NCI-H2227 (cell line): ENCODE data around the gene POLR2I.
"Not testable (repeated sequence)": the region's sequence is repeated elsewhere in the genome, so short reads cannot be mapped to it uniquely, and the experiment has no call there.

ENCODE experiments used
- DNase-seq: peaks from one replicate; lab custom pipeline; 2025; ENCODE audit not compliant: unreplicated experiment; lab: John Stamatoyannopoulos, UW

Gene POLR2I

GRCh38 chr19:36134867-36135266 lies 20.2 kb upstream of the POLR2I start:
- not testable (repeated sequence) for DNase-seq

- not testable (repeated sequence) for DNase-seq
Measured at GRCh38 chr19:36131221-36131620, 16.5 kb upstream of the POLR2I start.

GRCh38 chr19:36128392-36128736 lies 13.7 kb upstream of the POLR2I start:
- DNase-seq = no peak

- no peak for DNase-seq
Measured at GRCh38 chr19:36125557-36125956, 10.9 kb upstream of the POLR2I start.

- DNase-seq = no peak
Measured at GRCh38 chr19:36121486-36122124, 6.9 kb upstream of the POLR2I start.

- DNase-seq = no peak
Measured at GRCh38 chr19:36120984-36121358, 6.3 kb upstream of the POLR2I start.

GRCh38 chr19:36120092-36120983 lies 5.7 kb upstream of the POLR2I start:
- no peak for DNase-seq

GRCh38 chr19:36116344-36116637 lies 1.6 kb upstream of the POLR2I start:
- DNase-seq = no peak

- peak; percentile 94 for DNase-seq
Measured at GRCh38 chr19:36115453-36116343, 1.0 kb upstream of the POLR2I start, which contains the start of gene TBCB. TBCB (plus strand) TSS chr19:36115468; CDS start chr19:36115561, 93 bp downstream.

GRCh38 chr19:36113894-36114720 lies 568 bp downstream of the POLR2I start:
- peak; percentile 86 for DNase-seq

GRCh38 chr19:36113425-36113824 lies 1.2 kb downstream of the POLR2I start:
- no peak for DNase-seq

- DNase-seq = no peak
Measured at GRCh38 chr19:36112678-36113077, 2.0 kb downstream of the POLR2I start.

- DNase-seq = no peak
Measured at GRCh38 chr19:36111200-36111539, 3.5 kb downstream of the POLR2I start.

GRCh38 chr19:36110487-36111199 lies 4.0 kb downstream of the POLR2I start, which contains the start of gene OVOL3:
OVOL3 (plus strand) TSS chr19:36111143; CDS start chr19:36111203, 60 bp downstream.
- DNase-seq = no peak

- DNase-seq = no peak
Measured at GRCh38 chr19:36108684-36109083, 6.0 kb downstream of the POLR2I start.

- DNase-seq = no peak
Measured at GRCh38 chr19:36106991-36107390, 7.7 kb downstream of the POLR2I start.

- DNase-seq = no peak
Measured at GRCh38 chr19:36106441-36106840, 8.2 kb downstream of the POLR2I start.

GRCh38 chr19:36103842-36104552 lies 10.7 kb downstream of the POLR2I start:
- DNase-seq = no peak

GRCh38 chr19:36103040-36103626 lies 11.5 kb downstream of the POLR2I start:
- no peak for DNase-seq
